ENCODE measurements around the gene PKLR. TPM values are rescaled to one million over a fixed set of nuclear protein-coding genes. Genes with fewer than 3 reads are reported as not detected.

Gene PKLR
- total RNA-seq, 2 experiments from 2014 or later: not detected

DNA sequence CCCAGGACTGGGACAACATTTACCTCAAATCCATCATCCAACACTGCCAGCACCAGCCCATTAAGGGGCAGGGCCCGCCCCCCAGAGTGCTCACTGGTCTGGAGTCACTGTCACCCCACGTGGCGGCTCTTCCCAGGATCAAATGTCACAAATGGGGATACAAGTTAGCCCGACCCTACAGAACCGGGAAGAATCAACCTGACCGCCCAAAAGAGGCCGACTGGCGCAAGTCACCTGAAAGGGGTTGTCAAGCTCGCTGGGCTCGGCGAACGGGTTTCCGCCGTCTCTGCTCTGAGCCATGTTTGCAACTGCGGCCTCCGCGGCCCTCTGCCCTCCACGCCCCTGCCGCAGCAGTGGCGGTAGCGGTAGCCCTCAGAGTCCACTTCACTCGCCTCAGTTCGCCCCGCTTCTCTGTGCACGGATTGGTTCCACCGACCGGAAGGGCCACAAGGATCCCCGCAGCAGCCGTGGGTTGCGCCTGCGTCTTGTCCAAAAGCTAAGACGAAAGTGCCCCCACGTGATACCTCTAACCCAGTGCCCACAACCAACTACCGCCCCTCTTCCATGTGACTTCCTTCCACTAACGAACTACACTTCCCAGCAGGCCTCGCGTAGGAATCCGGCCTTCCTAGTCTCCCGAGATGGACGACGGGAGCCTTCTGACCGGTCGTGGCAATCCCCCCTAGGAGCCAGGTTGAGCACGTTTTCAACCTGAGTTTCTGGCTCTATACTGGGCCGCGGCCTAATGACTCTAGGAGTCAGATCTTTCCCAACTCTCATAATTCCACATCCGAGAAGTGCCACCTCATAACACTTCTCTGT is 39.2 kb downstream of the PKLR start, which contains the start of gene SCAMP3:
TSS of gene SCAMP3 (minus strand) at position 509 of the 822 bp plus-strand sequence. CDS start at position 300, 209 bp downstream.
- Mint-ChIP-seq H3K4me1 (peaks cover 23% of the 10 kb centered on the region), H3K9me3 (no peaks in the 10 kb centered on the region), H3K36me3 (peaks cover 46% of the 10 kb centered on the region), H3K4me3 (peak within 1 kb of the TSS; percentile 90), H3K27me3 (no peaks in the 10 kb centered on the region), H3K27ac (peak within 1 kb of the TSS; percentile 90)
- peak; percentile 87 for DNase-seq

DNA sequence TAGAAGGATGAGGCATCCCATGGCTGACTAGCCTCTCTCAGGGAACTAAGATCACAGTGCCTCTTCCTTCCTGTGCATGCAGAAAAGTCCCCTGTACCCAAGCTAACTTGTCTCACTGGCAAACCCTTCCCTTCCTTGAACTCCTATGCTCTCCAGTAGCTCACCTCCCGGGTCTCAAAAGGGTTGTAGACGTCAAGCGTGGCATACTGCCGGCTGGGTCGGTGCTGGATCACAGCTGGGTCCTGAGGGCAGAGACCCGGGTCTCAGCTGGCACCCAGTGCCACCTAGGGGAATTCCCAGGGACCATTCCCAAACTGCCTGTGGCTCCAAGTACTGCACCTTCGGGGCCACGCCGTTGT is 39.8 kb downstream of the PKLR start:
- no peaks in the 10 kb centered on the region for H3K9me3 Mint-ChIP-seq
- H3K4me3 Mint-ChIP-seq: peak overlapping the region; percentile 90
- peaks cover 46% of the 10 kb centered on the region for H3K36me3 Mint-ChIP-seq
- H3K27me3 Mint-ChIP-seq: no peaks in the 10 kb centered on the region
- peak; percentile 28 for DNase-seq
- H3K27ac Mint-ChIP-seq: peak overlapping the region; percentile 90
- peaks cover 23% of the 10 kb centered on the region for H3K4me1 Mint-ChIP-seq

DNA sequence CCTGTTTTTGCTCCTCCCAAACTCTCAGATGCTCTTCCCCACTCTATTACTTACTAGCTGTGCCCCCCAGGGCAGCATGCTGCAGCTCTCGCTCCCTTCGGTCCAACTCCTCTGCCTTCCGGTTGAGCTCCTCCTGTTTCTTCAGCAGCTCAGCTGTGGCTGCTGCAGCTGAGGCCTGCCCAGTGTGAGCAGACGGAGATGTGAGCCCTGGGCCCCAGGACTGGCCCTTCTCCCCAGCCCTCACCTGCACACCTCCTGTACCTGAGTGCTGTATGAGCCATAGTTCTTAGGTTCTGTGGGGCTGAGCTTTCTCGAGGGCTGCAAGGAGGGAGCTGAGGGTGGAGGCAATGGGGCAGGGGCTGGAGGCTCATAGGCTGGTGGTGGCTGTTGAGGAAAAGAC is 41.0 kb downstream of the PKLR start:
- H3K9me3 Mint-ChIP-seq: no peaks in the 10 kb centered on the region
- no peaks in the 10 kb centered on the region for H3K27me3 Mint-ChIP-seq
- H3K27ac Mint-ChIP-seq: peak overlapping the region; percentile 43
- peaks cover 46% of the 10 kb centered on the region for H3K36me3 Mint-ChIP-seq
- peak overlapping the region; percentile 90 for H3K4me3 Mint-ChIP-seq
- DNase-seq: no peak
- peaks cover 26% of the 10 kb centered on the region for H3K4me1 Mint-ChIP-seq

GRCh38 chr1:155256058-155256852 is 45.0 kb downstream of the PKLR start:
- peaks cover 20% of the 10 kb centered on the region for H3K36me3 Mint-ChIP-seq
- H3K9me3 Mint-ChIP-seq: no peaks in the 10 kb centered on the region
- DNase-seq: no peak
- peak overlapping the region; percentile 76 for H3K27ac Mint-ChIP-seq
- H3K4me1 Mint-ChIP-seq: peaks cover 28% of the 10 kb centered on the region
- H3K4me3 Mint-ChIP-seq: peak overlapping the region; percentile 82
- no peaks in the 10 kb centered on the region for H3K27me3 Mint-ChIP-seq

- DNase-seq: peak; percentile 85
- peaks cover 14% of the 10 kb centered on the region for H3K36me3 Mint-ChIP-seq
Measured at GRCh38 chr1:155255243-155256007, 45.8 kb downstream of the PKLR start, which contains the start of gene ENTREP3. TSS of gene ENTREP3 (minus strand) at chr1:155255483. CDS start at chr1:155254877, 606 bp downstream.

DNA sequence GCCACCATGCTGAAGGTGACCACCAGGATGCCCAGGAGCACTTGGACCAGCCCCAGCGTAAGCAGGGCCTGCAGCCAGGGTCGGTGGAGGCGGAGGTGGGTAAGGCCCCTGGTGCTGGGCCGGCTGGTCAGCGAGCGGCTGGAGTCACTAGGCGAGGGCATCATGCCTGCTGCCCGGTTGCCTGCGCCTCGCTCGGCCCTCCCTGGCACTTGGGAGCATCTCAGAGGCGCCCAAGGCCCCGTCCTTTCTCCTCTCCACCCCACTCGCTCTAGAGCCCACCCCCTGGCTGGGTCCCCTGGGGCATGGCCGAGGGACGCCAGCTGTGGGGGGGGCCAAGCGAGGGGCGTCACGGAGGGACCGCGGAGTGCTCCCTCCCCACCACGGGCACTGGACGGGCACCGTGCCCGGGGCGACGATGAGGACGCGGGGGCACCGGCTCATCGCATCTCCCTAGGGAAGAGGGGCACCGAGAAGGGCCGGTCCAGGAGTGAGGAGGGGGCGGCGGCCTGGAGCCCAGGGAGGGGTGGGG is 46.5 kb downstream of the PKLR start:
- Mint-ChIP-seq H3K9me3 (no peaks in the 10 kb centered on the region), H3K36me3 (peaks cover 8% of the 10 kb centered on the region), H3K27ac (peak overlapping the region; percentile 43), H3K4me1 (peaks cover 21% of the 10 kb centered on the region), H3K27me3 (no peaks in the 10 kb centered on the region), H3K4me3 (peak overlapping the region; percentile 82)
- DNase-seq: no peak

More at GRCh38 chr1:155255243-155256007, 45.8 kb downstream of the PKLR start, which contains the start of gene ENTREP3:
- H3K27me3 Mint-ChIP-seq: no peaks in the 10 kb centered on the region
- no peaks in the 10 kb centered on the region for H3K9me3 Mint-ChIP-seq
- H3K4me3 Mint-ChIP-seq: peak within 1 kb of the TSS; percentile 82
- peak within 1 kb of the TSS; percentile 76 for H3K27ac Mint-ChIP-seq
- peaks cover 24% of the 10 kb centered on the region for H3K4me1 Mint-ChIP-seq

DNA sequence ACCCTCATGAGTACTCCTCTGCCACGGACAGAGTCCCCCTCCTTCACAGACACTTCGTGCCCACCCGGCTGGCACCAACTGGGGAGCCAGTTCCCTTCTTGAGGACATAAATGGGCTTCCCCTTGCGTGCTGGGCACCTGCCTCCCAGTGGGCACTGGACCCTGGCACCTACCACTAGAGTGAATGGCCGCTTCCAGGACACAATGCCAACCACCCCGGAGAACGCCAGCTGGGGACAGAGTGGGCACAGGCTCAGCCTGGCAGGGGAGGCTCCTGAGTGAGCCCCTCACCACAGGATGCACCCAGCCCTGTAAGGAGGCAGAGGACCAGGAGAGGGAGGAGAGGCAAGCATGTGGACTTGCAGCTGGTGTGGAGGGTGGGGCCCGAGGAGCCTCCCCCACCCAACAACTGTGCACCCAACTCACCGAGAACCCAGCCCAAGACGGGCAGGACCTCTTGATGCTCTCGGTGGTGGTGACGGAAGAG is 47.0 kb downstream of the PKLR start:
- Mint-ChIP-seq H3K9me3 (no peaks in the 10 kb centered on the region), H3K36me3 (peaks cover 8% of the 10 kb centered on the region), H3K4me3 (peak overlapping the region; percentile 82), H3K27me3 (no peaks in the 10 kb centered on the region), H3K4me1 (peaks cover 21% of the 10 kb centered on the region), H3K27ac (peak overlapping the region; percentile 43)
- no peak for DNase-seq

DNA sequence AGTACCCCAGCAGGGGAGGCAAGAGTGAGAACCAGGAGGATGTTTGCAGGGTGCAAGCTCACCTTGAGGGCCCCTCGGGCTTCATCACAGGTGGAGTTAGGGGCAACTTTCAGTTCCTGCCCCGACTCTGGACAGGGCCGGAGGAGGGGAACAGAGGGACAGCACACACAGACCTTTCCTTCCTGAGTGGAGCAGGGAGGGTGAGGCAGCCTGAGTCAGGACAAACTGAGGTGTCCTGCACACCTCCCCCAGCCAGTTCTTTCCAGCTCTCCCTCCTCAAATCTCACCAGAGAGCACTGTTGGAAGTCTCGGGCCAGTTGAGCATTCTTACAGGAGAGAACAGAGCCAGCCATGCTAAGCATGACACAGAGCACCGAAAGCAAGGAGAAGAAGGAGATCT is 47.4 kb downstream of the PKLR start:
- H3K9me3 Mint-ChIP-seq: no peaks in the 10 kb centered on the region
- H3K27ac Mint-ChIP-seq: peak overlapping the region; percentile 26
- peaks cover 8% of the 10 kb centered on the region for H3K36me3 Mint-ChIP-seq
- no peak for DNase-seq
- peak overlapping the region; percentile 82 for H3K4me3 Mint-ChIP-seq
- H3K27me3 Mint-ChIP-seq: no peaks in the 10 kb centered on the region
- peaks cover 21% of the 10 kb centered on the region for H3K4me1 Mint-ChIP-seq

- DNase-seq: no peak
- Mint-ChIP-seq H3K4me1 (peaks cover 21% of the 10 kb centered on the region), H3K9me3 (no peaks in the 10 kb centered on the region), H3K36me3 (peaks cover 3% of the 10 kb centered on the region), H3K27me3 (no peaks in the 10 kb centered on the region), H3K27ac (no peak overlapping the region), H3K4me3 (peak overlapping the region; percentile 82)
Measured at GRCh38 chr1:155253208-155253607, 48.0 kb downstream of the PKLR start.

GRCh38 chr1:155251566-155251965 is 49.7 kb downstream of the PKLR start:
- Mint-ChIP-seq H3K36me3 (peaks cover under 1% of the 10 kb centered on the region), H3K4me1 (peaks cover 21% of the 10 kb centered on the region), H3K4me3 (no peak overlapping the region), H3K27ac (no peak overlapping the region), H3K27me3 (no peaks in the 10 kb centered on the region), H3K9me3 (no peaks in the 10 kb centered on the region)
- no peak for DNase-seq

- H3K4me1 Mint-ChIP-seq: peaks cover 23% of the 10 kb centered on the region
- no peaks in the 10 kb centered on the region for H3K27me3 Mint-ChIP-seq
- H3K4me3 Mint-ChIP-seq: peak overlapping the region; percentile 8
- peaks cover 7% of the 10 kb centered on the region for H3K36me3 Mint-ChIP-seq
- no peaks in the 10 kb centered on the region for H3K9me3 Mint-ChIP-seq
- no peak overlapping the region for H3K27ac Mint-ChIP-seq
- peak; percentile 96 for DNase-seq
Measured at GRCh38 chr1:155250633-155251449, 50.4 kb downstream of the PKLR start.

GRCh38 chr1:155250246-155250632 is 51.0 kb downstream of the PKLR start:
- Mint-ChIP-seq H3K27ac (no peak overlapping the region), H3K9me3 (no peaks in the 10 kb centered on the region), H3K36me3 (peaks cover 9% of the 10 kb centered on the region), H3K4me1 (peaks cover 20% of the 10 kb centered on the region), H3K4me3 (peak overlapping the region; percentile 53), H3K27me3 (no peaks in the 10 kb centered on the region)
- DNase-seq: no peak

DNA sequence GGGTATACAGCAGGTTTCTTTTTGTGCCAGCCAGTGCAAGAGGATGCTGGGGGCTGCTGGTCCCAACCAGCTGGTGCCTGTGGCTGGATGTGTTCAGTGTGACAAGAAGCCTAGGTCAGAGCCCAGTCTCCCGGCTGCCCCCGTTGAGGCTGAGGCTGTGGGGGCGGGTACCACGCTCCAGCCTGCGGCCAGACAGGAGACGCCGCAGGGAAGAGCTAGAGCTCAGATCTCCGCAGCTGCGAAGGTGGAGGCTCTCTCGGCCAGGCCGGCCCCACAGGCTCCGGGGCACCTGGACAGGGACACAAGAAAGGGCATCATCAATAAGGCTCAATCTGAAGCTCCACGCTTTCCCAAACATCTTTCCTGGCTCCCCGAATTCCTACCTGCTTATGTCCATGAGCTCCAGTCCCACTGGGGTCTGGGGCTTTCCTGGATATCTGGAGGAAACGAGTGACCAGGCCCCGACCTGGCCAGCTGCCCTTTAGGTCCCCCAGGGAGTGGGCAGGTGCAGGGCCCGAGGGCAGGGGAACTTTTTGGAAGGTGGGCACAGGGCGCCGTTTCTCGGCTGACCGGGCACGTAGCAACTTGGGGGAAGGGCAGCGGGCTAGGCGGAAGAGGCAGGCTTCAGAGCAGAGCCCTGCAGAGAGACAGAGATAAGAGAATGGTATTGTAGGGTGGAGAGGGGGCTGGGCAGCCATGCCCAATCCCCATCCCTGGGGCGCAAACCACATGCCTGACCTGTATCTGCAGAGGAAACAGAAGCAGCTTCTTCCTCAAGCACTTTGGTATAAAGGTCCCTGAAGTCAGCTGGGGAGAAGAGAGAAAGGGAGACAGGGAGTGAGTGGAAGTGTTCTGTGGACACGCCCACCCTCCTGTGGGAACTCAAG is 53.3 kb downstream of the PKLR start:
- Mint-ChIP-seq H3K4me3 (no peak overlapping the region), H3K27me3 (peaks cover 4% of the 10 kb centered on the region), H3K4me1 (peaks cover 20% of the 10 kb centered on the region), H3K36me3 (peaks cover 18% of the 10 kb centered on the region), H3K9me3 (no peaks in the 10 kb centered on the region), H3K27ac (no peak overlapping the region)
- DNase-seq: no peak
